HG02642 (cell line): ENCODE data around the gene WASF3.

Experiments used
- ATAC-seq: cut with Tn5 transposase; IDR thresholded peaks from one replicate; pipeline ENCODE4 v1.9.1; 2021; ENCODE audit warnings: mild to moderate bottlenecking; ENCODE audit not compliant: unreplicated experiment, poor library complexity

WASF3 gene

GRCh38 chr13:26673890-26674289 is 116.4 kb downstream of the WASF3 start:
- ATAC-seq: no peak

GRCh38 chr13:26677156-26677555 is 119.7 kb downstream of the WASF3 start:
- no peak for ATAC-seq

GRCh38 chr13:26678330-26678729 is 120.8 kb downstream of the WASF3 start:
- no peak for ATAC-seq

GRCh38 chr13:26678796-26679195 is 121.3 kb downstream of the WASF3 start:
- no peak for ATAC-seq

GRCh38 chr13:26679411-26680122 is 122.1 kb downstream of the WASF3 start:
- no peak for ATAC-seq

GRCh38 chr13:26680123-26680450 is 122.6 kb downstream of the WASF3 start:
- no peak for ATAC-seq

GRCh38 chr13:26680572-26680971 is 123.1 kb downstream of the WASF3 start:
- ATAC-seq: no peak

GRCh38 chr13:26681036-26681435 is 123.6 kb downstream of the WASF3 start:
- no peak for ATAC-seq

- ATAC-seq: no peak
Measured at GRCh38 chr13:26682606-26683005, 125.1 kb downstream of the WASF3 start.

GRCh38 chr13:26685606-26686005 is 128.1 kb downstream of the WASF3 start:
- no peak for ATAC-seq

- ATAC-seq: no peak
Measured at GRCh38 chr13:26686285-26686684, 128.8 kb downstream of the WASF3 start.

GRCh38 chr13:26688286-26688685 is 130.8 kb downstream of the WASF3 start:
- ATAC-seq: no peak

- ATAC-seq: no peak
Measured at GRCh38 chr13:26688980-26689379, 131.5 kb downstream of the WASF3 start.

- ATAC-seq: no peak
Measured at GRCh38 chr13:26693749-26694463, 136.4 kb downstream of the WASF3 start.

- no peak for ATAC-seq
Measured at GRCh38 chr13:26694609-26695359, 137.3 kb downstream of the WASF3 start.

- ATAC-seq: no peak
Measured at GRCh38 chr13:26695360-26695705, 137.8 kb downstream of the WASF3 start.

- no peak for ATAC-seq
Measured at GRCh38 chr13:26695891-26696311, 138.4 kb downstream of the WASF3 start.

GRCh38 chr13:26697069-26697955 is 139.8 kb downstream of the WASF3 start:
- no peak for ATAC-seq

GRCh38 chr13:26698392-26699196 is 141.1 kb downstream of the WASF3 start:
- peak; percentile 69 for ATAC-seq

- no peak for ATAC-seq
Measured at GRCh38 chr13:26699197-26699490, 141.7 kb downstream of the WASF3 start.
